ENCODE results near the gene TRPC3. TPM values are rescaled to one million over a fixed set of nuclear protein-coding genes. Genes with fewer than 3 reads are reported as not detected.

Gene TRPC3
- total RNA-seq, 6 experiments from 2014 or later, result not detected

- Mint-ChIP-seq H3K27ac (no peak overlapping the region), H3K4me3 (no peak overlapping the region), H3K4me1 (ENCODE audit: low read depth) (no peaks in the 10 kb centered on the region), H3K36me3 (ENCODE audit: low read depth) (no peaks in the 10 kb centered on the region), H3K9me3 (no peaks in the 10 kb centered on the region), H3K27me3 (ENCODE audit: insufficient read depth) (peaks cover 5% of the 10 kb centered on the region)
- DNase-seq, result no peak
- TF ChIP-seq CTCF (IDR thresholded peaks at IDR 0.05), result no peak
Measured at GRCh38 chr4:121877041-121877773, 74.7 kb downstream of the TRPC3 start.

- DNase-seq, result no peak
- peaks cover under 1% of the 10 kb centered on the region; the same call in 1 of the 2 replicates for H3K4me1 Mint-ChIP-seq (ENCODE audit: low read depth)
- TF ChIP-seq CTCF (IDR thresholded peaks at IDR 0.05), result no peak
- no peaks in the 10 kb centered on the region for H3K36me3 Mint-ChIP-seq (ENCODE audit: low read depth)
- H3K27ac Mint-ChIP-seq, result no peak overlapping the region
- no peak overlapping the region for H3K4me3 Mint-ChIP-seq
- peaks cover 5% of the 10 kb centered on the region for H3K27me3 Mint-ChIP-seq (ENCODE audit: insufficient read depth)
- H3K9me3 Mint-ChIP-seq, result no peaks in the 10 kb centered on the region
Measured at GRCh38 chr4:121876070-121876469, 75.8 kb downstream of the TRPC3 start.

- DNase-seq, result no peak
- H3K4me3 Mint-ChIP-seq, result no peak overlapping the region
- peaks cover 5% of the 10 kb centered on the region for H3K27me3 Mint-ChIP-seq (ENCODE audit: insufficient read depth)
- peaks cover 4% of the 10 kb centered on the region; the same call in 1 of the 2 replicates for H3K4me1 Mint-ChIP-seq (ENCODE audit: low read depth)
- no peaks in the 10 kb centered on the region for H3K36me3 Mint-ChIP-seq (ENCODE audit: low read depth)
- TF ChIP-seq CTCF (IDR thresholded peaks at IDR 0.05), result no peak
- no peak overlapping the region for H3K27ac Mint-ChIP-seq
- H3K9me3 Mint-ChIP-seq, result no peaks in the 10 kb centered on the region
Measured at GRCh38 chr4:121875652-121876051, 76.2 kb downstream of the TRPC3 start.

GRCh38 chr4:121873604-121874003, 78.3 kb downstream of the TRPC3 start:
- H3K4me1 Mint-ChIP-seq (ENCODE audit: low read depth), result peaks cover 12% of the 10 kb centered on the region

More at GRCh38 chr4:121873604-121874003, 78.3 kb downstream of the TRPC3 start:
- DNase-seq, result no peak
- Mint-ChIP-seq H3K27me3 (ENCODE audit: insufficient read depth) (peaks cover 3% of the 10 kb centered on the region), H3K9me3 (no peaks in the 10 kb centered on the region), H3K4me3 (no peak overlapping the region), H3K27ac (no peak overlapping the region), H3K36me3 (ENCODE audit: low read depth) (no peaks in the 10 kb centered on the region)
- no peak for TF ChIP-seq CTCF (IDR thresholded peaks at IDR 0.05)
